NCI-H146 (cell line): ENCODE measurements around the gene CMIP.
"Not testable (repeated sequence)": the region's sequence is repeated elsewhere in the genome, so short reads cannot be mapped to it uniquely, and the experiment has no call there.

Experiments used
- DNase-seq: peaks from one replicate; lab custom pipeline; 2025; lab: John Stamatoyannopoulos, UW

The CMIP gene

DNA sequence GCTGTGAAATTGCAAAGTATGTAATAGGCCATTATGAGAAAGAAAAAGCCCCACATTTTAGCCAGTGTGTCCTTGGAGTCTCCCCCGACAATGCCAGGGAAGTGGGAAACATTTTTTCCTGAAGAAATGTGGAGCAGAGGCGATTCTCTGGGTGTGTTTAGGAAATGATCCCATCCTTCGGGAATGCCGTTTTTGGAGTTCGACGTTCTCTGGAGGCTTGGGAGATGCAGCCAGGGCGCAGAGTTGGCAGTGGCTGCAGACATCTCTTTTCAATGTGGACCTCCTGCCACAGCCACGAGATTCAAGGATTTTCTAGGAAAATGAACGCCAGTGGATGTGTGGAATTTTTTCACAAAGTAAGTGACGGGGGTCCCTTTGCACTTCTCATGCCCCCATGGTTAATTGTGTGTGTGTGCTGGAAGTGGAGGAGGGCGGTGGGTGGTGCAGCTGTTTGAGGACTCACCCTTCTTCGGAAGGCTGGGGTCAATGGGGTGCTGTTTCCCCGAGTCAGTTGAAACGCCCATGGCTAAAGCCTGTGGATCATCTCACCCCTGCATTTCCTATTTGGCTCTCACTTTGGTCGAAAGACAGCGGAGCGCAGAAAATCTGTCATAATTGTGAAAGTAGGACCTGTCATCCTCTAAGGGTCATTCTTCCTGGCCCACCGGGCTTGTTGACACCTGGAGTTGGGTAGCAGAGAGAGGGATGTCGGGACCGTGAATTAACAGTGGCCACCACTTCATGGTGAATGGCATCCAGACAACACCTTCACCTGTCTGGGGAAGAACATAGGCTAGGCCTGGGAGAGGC lies 73.2 kb downstream of the CMIP start:
- DNase-seq = no peak

DNA sequence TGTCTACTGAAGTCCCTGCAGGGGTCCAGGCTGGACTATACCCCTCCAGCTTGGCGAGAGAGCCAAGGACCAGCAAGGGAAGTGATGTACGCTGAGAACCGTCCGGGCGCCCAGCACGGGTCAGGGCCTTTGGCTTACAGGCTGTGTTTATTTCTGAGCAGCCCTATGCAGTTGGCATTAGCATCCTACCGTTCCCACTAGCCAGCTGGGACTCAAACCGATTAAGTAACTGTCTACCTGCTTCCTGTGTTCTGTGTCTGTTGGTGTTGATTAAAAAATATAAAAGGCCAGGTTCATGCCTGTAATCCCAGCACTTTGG lies 73.8 kb downstream of the CMIP start:
- DNase-seq = no peak

DNA sequence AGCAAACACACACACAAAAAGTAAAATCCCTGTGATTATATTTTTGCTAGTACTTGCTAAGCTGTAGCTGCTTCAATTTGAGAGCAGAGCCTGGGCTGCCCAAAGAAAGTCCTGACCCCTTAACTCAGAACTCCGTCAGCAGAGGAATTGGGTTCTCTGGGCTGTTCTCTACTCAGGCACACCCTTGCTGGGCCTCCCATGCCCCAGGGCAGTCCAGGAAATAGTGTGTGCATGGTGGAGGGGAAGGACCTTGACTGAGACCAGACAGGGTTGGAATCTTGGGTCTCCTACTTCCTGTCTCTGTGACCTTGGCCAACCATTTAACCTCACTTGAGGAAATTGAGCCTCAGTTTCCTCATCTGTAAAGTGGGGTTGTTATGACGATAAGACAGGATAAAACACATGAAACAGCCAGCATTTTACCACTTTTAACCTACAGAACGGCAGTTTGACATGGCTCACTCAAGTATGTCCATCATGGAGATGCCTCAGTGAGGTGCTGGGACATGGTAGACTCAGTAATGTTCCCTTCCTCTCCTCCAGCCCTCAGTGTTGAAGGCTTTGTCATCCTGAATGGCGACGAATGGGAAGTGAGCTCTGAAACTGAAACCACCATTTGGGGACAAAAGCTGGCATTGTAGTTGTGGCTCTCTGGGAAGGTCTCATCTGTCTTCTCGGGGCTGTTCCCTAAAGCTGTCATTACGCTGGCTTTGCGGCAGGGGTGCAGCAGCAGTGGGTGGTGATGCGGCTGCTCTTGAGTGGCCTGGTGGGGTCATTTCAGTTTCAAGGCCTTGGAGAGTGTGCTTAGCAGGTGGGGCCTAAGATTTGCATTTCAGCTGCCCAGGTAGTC lies 74.9 kb downstream of the CMIP start:
- DNase-seq = no peak

DNA sequence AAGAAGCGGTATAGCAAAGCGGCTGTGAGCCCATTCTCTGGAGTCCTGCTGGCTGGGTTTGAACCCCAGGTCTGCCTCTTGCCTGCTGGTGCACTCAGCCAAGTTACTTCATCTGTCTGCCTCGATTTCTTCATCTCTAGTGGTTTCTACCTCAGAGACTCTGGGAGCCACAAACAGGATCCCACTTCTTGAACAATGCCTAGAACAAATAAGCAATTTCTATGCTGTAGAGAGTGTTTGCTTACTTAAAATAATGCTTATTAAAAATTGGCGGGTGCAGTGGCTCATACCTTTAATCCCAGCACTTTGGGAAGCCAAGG lies 75.5 kb downstream of the CMIP start:
- no peak for DNase-seq

DNA sequence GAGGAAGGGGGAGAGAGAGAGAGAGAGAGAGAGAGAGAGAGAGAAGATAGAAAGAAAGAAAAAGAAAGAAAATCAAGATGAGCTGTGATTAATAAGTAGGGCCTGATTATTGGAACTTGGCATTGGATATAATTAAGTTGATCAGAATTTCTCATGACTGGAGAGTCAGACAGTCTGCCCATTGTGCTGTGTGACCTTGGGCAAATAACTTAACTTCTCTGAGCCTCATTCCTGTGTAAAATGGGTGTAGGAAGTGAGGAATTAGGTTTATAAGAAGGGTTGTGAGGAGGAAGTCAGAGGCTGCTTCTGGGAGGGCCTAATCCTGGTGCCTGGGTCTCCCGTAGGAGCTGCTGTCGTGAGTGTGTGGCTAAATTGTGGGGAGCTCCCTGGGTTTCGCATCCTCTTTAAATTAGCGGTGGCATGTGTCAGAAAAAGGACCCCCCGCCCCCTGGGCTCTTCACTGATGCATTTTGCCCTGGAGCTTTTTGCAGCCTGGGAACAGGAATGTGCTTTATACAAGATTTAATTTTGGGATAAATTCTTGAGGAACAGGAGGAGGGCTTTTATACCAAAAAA lies 76.0 kb downstream of the CMIP start:
- DNase-seq = no peak

DNA sequence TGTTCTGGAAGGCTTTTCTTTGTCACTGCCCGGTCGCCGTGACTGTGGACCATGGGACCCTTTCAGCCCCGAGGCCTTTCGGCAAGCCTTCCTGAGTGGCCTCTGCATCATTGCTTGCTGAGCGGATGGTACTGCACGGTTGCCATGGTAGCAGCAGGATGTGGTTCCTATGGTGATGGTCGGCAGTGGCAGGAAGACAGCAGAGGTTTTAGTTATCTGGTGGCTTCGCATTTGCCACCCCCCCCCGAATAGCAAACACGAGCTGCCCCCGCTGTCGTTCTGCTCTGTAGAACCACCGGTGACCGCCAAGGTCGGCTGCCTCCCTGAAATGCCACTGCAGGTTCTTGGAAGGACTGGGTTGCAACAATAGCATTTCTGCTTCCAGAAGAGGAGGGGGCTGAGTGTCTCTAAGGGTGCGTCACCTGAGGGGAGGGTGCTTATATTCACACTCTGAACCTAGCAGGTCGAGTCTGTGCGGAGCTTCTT lies 76.6 kb downstream of the CMIP start:
- no peak for DNase-seq

DNA sequence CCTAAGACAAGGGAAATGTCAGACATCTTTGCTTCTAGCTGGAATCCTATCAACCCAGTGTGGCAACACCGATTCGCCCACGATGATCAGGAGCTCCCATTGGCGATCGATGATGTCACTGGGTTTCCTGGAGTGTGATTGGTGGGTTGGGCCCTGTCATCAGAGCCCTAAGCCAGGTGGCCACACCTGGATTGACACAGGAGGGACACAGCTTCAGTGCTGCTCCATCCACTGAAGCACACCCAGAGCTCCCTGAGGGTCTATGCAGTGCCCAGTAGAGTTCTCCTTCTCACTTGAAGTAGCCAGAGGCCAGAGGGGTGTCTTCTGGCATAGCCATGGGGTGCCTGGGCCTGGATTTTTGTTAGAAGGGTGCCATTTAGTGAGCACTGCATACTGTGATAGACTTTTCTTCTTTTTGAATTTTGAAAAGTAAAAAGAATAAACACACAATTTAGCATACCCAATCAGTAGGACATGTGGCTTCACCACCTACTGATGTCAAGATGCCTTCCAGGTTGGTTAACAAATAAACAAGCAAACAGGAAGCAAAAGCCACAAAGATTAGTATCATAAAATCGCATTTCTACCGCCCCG lies 77.6 kb downstream of the CMIP start:
- DNase-seq = peak; percentile 10

DNA sequence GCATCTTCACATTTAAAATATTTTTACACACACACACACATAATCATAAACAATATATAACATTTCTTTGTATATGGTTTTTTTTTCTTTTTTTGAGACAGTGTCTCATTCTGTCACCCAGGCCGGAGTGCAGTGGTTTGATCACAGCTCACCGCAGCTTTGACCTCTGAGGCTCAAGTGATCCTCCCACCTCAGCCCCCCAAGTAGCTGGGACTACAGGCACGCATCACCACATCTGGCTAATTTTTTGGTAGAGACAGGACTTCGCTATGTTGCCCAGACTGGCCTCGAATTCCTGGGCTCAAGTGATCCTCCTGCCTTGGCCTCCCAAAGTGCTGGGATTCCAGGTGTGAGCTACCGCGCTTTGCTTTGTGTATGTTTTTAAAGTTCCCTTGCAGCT lies 78.2 kb downstream of the CMIP start:
- not testable (repeated sequence) for DNase-seq

DNA sequence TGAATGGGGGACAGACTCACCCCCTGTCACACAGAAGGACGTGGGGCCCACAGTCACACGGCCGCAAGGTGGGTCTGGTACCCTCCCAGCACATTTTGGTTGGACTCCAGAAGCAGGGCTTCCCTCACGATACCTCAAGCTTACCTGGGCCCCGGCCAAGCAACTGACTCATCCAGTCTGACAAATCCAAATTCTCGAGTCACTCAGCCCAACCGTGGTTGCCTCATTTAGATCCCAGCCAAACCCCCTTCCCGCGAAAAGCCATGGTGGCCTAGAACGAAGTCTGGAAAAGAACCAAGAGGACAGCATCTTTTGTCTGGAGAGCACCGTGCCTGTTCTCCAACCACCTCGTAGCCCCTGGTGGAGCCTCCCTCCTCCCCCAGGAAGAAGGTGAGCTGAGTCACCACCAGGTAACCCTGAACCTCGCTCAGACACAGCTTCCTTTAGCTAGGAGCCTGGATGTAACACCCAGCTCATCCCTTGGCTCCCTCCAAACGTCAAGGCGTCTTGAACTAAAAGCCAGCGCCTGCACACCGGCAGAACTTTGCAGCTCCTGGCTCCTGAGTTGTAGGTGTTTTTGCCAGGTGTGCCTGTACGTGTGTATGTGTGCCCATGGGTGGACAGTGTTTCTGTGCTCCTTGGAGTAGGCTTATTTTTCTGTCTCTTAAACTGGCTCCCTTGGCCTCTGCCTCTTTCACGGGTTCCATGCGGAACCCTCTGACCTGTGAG lies 78.9 kb downstream of the CMIP start:
- no peak for DNase-seq

DNA sequence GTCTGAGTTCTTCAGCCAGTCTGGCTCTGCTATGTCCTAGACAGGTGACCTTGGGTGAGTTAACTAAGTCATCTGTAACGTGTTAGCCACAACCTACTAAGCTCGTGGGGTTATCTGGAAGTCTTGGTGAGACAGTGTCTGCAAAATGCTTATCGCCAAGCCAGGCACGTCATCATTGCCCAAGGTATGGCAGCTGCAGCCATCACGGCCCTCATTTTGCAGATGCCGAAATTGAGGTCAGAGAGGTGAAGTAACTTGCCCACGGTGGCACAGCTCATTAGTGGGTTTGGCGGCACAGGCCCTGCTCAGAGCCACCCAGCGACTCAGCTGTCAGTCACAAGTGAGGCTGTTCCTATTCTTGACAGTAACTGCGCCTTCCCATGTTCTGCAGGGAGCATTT lies 79.8 kb downstream of the CMIP start:
- DNase-seq = no peak

DNA sequence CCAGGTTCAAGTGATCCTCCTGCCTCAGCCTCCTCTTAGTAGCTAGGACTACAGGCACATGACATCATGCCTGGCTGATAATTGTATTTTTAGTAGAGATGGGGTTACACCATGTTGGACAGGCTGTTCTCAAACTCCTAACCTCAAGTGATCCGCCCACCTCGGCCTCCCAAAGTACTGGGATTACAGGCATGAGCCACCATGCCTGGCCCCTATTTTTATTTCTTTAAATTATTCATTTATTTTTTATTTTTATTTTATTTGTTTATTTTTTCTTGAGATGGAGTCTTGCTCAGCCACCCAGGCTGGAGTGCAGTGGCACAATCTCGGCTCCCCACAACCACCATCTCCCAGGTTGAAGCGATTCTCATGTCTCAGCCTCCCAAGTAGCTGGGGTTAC lies 80.3 kb downstream of the CMIP start:
- not testable (repeated sequence) for DNase-seq

DNA sequence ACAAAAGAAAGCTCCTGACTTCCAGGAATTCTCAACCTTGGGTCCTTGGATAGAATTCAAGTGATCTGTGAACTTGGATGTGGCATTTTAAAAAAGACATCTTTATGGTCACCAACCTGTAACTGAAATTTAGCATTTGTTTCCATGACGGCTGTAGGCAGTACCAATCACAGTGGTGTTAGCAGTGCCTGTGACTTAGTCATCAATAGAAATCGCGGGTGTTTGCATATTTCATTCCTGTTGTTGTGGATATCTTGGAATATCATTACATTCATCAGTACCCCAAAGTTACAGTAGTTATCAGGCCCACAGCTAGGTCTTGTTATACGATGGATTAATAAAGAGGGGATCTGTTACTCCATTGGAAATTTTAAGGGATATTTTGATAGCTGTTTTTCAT lies 81.6 kb downstream of the CMIP start:
- no peak for DNase-seq

DNA sequence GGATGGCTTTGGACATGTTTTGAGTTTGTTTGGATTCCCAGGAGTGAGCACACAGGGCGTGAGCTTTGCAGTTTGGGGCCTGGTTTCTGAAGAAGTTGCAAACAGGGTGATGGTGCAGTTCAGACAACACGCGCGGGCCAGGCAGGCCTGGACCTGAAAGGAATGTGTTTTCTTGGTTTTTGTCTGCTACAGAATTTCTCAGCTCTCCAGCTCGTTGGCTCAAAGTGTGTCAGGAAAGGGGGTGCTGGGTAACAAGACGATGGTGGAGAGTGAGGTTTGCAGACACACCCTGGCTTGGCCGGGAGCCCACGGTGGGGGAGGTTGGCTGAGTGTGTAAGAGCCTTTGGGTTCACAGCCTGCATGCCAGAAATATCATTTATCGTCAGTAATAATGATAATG lies 82.3 kb downstream of the CMIP start:
- DNase-seq = no peak

DNA sequence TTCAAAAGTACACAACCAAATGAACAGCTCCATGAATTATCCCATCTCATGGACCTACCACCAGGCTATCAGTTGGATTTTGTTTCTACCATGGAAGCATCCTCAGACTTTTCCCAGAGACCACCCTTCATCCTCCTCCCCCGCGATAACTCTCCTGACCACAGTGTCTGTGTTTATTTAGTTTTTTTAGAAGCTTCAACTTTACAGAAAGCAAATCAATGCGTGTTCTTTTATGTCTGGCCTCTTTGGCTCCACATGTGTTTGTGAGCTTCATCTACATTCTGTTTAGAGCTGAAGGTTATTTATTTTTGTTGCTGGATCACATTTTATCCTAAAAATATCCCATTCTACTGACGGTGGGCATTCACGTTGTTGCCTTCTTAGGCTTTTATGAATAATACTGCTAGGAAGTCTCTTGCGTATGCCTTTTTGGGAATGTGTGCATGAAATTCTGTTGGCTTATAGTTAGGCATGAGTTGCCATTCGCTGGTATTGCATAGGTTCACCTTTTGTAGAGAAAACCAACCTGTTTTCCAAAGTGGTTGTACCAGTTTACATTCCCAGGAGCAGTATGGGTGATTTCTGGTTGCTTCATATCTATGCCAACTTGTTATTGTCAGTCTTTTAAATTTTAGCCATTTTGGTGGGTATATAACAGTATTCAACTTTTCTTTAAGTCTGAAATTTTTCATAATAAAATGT lies 83.0 kb downstream of the CMIP start:
- DNase-seq = no peak

DNA sequence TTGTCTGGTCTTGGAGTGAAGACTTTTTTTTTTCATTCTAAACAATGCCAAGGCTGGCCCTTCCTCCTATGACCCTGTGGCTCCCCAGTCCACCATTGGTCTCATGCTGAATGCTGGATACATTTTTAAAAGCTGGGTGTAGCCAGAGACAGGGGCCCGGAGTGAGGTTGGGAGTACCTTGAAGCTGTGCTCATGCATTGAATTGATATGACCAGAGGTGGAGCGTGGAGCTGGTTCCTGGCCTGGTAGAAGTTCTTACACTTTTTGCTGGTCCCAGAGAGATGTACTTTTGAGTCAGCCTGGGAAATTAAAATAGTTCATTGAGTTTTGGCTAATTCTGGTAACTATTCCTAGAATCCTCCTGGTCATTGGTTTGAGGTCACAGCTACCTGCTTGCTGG lies 83.6 kb downstream of the CMIP start:
- no peak for DNase-seq

DNA sequence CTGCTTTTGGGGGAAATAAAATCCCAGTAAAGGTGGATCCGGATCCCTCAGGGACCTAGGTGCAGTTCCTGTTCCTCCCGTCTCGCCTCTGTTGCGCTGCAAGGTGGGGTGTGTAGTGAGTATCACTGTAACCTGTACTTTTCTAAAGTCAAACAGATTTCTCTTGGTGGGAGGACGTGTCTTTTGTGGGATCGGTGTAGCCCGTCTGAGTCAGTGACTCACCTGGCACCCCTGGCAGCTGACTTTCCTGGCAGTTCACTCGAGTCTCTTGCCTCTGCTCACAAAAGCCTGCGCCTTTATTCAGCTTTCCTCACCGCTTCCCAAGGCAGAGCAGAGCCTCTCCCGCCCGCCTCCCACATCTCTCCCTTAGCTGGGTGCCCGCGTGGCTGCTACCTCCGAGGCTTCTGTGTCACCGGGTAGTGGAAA lies 85.7 kb downstream of the CMIP start:
- DNase-seq = no peak

DNA sequence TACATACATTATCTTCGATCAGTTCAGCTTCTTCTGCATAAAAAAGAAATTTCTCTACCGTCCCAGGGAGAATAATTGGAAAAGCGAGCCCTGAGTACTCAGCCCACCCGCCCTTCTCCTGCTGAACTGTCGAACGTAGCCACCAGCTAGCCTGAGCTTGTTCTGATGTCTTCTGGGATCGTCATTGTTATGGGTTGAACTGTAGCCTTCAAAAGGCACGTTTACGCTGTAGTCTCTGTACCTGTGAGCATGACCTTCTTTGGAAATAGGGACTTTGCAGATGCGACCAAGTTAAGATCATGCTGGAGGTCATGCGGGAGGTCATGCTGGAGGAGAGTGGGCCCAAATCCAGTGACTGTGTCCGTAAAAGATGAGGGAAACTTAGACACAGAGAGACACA lies 86.2 kb downstream of the CMIP start:
- no peak for DNase-seq

DNA sequence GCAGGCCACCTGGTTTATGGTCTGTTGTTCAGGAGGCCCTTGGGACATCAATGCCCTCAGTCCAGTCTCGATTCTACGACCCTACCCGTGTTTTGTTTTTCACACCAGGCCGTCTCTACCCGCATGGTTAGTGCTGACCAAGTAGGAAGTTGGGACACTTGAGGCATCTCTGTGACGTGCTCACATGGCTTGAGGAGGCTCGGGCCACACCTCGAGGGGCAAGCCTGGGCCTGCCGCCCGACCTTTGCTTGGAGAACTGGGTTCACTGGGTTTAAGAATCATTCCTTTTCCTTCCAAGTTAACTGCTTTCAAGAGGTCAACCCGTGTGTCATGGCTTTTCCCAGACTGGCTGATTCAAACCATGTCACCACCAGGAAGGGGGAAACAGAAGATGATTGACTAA lies 86.8 kb downstream of the CMIP start:
- no peak for DNase-seq

DNA sequence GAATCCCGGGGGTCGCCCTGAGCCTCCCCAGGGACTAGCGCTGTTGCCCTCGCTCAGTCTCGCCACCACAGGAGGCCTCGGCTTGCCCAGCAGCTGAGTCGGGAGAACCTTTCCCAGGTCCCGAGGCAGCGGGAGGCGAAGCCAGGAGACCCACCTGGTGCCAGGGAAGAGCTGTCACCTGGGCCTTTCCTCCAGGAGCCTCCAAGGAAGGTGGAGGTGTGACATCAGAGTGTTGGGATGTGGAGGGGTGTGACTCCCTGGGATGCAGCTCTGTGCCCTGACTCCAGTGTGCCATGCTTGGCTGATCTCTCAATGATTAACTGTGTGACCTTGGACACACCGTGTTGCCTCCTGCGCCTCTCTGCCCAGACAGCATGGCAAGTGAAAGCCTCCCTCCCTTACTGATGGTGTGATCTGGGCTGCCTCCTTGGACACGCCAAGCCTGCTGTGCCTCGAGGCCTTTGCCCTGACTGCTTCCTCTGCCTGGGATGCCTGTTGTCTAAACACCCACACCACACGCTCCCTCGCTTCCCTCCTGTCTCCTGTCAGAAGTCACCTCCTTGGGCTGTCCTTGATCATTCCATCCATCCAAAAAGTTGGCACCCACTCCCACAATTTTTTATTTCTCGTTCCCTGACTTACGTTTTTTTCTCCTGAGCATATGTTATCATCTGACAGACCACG lies 88.0 kb downstream of the CMIP start:
- no peak for DNase-seq

DNA sequence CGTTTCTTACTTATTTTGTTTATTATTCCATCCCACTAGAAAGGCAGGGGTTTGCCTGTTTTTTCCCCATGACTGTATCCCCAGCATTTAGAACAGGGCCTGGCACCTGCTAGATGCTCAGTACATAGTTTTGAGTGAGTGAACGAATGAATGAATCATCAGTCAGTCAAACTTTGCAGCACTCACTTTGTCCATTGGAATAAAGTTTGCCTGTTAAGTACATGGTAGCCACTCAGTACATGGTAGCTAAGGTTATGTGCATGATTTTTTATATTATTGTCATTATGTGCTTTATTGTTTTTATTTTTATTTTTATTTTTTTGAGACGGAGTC lies 88.5 kb downstream of the CMIP start:
- no peak for DNase-seq
